GM12878 (cell line): ENCODE measurements around the gene SERHL2.

Source experiments
- CTCF ChIP-seq, 3 experiments: IDR thresholded peaks in 2 of 3; conservative IDR thresholded peaks in 1 of 3; 2 replicates each; pipeline ENCODE4 v1.5.1; 2011; ENCODE audit warnings: low read depth in 3 of 3, low read length in 3 of 3, mild to moderate bottlenecking in 3 of 3, control low read depth in 2 of 3, moderate library complexity in 2 of 3, inconsistent platforms in 1 of 3, mixed read lengths in 1 of 3; ENCODE audit not compliant: control insufficient read depth in 2 of 3, insufficient read depth in 1 of 3; ENCODE audit errors: extremely low read depth in 1 of 3
- EGR1 ChIP-seq, 2 experiments: IDR thresholded peaks; 1 replicate in 1 of 2; 2 replicates in 1 of 2; pipeline ENCODE4 v1.6.1; 2011 to 2012; ENCODE audit warnings: low read depth in 2 of 2, low read length in 2 of 2, borderline replicate concordance in 1 of 2, mild to moderate bottlenecking in 1 of 2, moderate library complexity in 1 of 2
- MXI1 ChIP-seq: fragments of 150-350 bp; IDR thresholded peaks from 2 replicates; pipeline ENCODE4 v1.6.1; 2011; ENCODE audit warnings: low read depth, mild to moderate bottlenecking, inconsistent platforms, low read length, improper control_type of control experiment

GRCh38 chr22:42603427-42603826, 49.7 kb downstream of the SERHL2 start:
- TF ChIP-seq CTCF (IDR thresholded peaks at IDR 0.05 in 2 of 3, conservative IDR thresholded peaks at IDR 0.05 in 1 of 3; ENCODE audit: control insufficient read depth in 2 of 3, extremely low read depth in 1 of 3, insufficient read depth in 1 of 3, low read depth in 3 of 3, low read length in 3 of 3) (no peak), MXI1 (no peak), EGR1 (IDR thresholded peaks at IDR 0.05; ENCODE audit: borderline replicate concordance in 1 of 2, low read depth in 2 of 2, low read length in 2 of 2) (no peak)
